ENCODE data around the gene HEATR1. TPM values are rescaled to one million over a fixed set of nuclear protein-coding genes. Genes with fewer than 3 reads are reported as not detected.

HEATR1 gene
- total and polyA plus RNA-seq, 4 donors: 3.3 to 19.4 (median 9.6) TPM

- WGBS: 51% methylated on average over 2 of the region's 2 CpGs
- DNase-seq (ENCODE audit: low spot score): no peak
- no peak for TF ChIP-seq JUND (IDR thresholded peaks at IDR 0.05)
- TF ChIP-seq HNF4G (IDR thresholded peaks at IDR 0.05): no peak
- no peak for TF ChIP-seq TAF1 (conservative IDR thresholded peaks at IDR 0.05)
- TF ChIP-seq FOXA2 (IDR thresholded peaks at IDR 0.05): no peak
- no peak for TF ChIP-seq NR2F2 (IDR thresholded peaks at IDR 0.05)
- no peak for TF ChIP-seq REST (IDR thresholded peaks at IDR 0.05)
- no peak for TF ChIP-seq RAD21 (IDR thresholded peaks at IDR 0.05)
- TF ChIP-seq EGR1 (IDR thresholded peaks at IDR 0.05; ENCODE audit: low read depth in 2 of 2): no peak
- no peak for TF ChIP-seq GABPA (IDR thresholded peaks at IDR 0.05 in 1 of 2, conservative IDR thresholded peaks at IDR 0.05 in 1 of 2)
- TF ChIP-seq SP1 (IDR thresholded peaks at IDR 0.05): no peak
- TF ChIP-seq FOXA1 (IDR thresholded peaks at IDR 0.05): no peak
- no peak for TF ChIP-seq ZBTB33 (IDR thresholded peaks at IDR 0.05)
- TF ChIP-seq HNF4A (conservative IDR thresholded peaks at IDR 0.05): no peak
- TF ChIP-seq YY1 (IDR thresholded peaks at IDR 0.05): no peak
- TF ChIP-seq MAX (IDR thresholded peaks at IDR 0.05): no peak
- TF ChIP-seq CTCF (IDR thresholded peaks at IDR 0.05; ENCODE audit: low read depth, low read length, missing input control): no peak
- TF ChIP-seq ATF3 (IDR thresholded peaks at IDR 0.05): no peak
- no peak for TF ChIP-seq RXRA (IDR thresholded peaks at IDR 0.05)
Measured at GRCh38 chr1:236627727-236628408, 23.6 kb upstream of the HEATR1 start.

More at GRCh38 chr1:236627727-236628408, 23.6 kb upstream of the HEATR1 start:
- Histone ChIP-seq H3K36me3 (ENCODE audit: control insufficient read depth in 4 of 4, insufficient read depth in 3 of 4, low read depth in 1 of 4, low read length in 3 of 4) (no peaks in the 10 kb centered on the region), H3K9ac (ENCODE audit: low read depth in 1 of 2, low read length in 2 of 2) (no peak overlapping the region), H3K4me1 (ENCODE audit: control insufficient read depth in 4 of 4, insufficient read depth in 4 of 4, low read length in 3 of 4) (no peaks in the 10 kb centered on the region), H3K27me3 (ENCODE audit: control insufficient read depth in 4 of 4, insufficient read depth in 4 of 4, low read length in 3 of 4) (peaks cover 0 to 3% (median 0%) of the 10 kb centered on the region in 4 donors), H3K9me3 (ENCODE audit: control insufficient read depth in 4 of 4, low read length in 3 of 4) (peaks cover 0 to 2% (median 2%) of the 10 kb centered on the region in 4 donors), H3K27ac (ENCODE audit: low read depth in 1 of 2, low read length in 2 of 2) (no peak overlapping the region), H3K4me3 (ENCODE audit: low read depth in 1 of 3, low read length in 3 of 3) (no peak overlapping the region)

Data from liver (tissue), 9 donors.